ENCODE measurements around the gene CCDC93.
"Not testable (repeated sequence)": the region's sequence is repeated elsewhere in the genome, so short reads cannot be mapped to it uniquely, and the experiment has no call there.

The CCDC93 gene

DNA sequence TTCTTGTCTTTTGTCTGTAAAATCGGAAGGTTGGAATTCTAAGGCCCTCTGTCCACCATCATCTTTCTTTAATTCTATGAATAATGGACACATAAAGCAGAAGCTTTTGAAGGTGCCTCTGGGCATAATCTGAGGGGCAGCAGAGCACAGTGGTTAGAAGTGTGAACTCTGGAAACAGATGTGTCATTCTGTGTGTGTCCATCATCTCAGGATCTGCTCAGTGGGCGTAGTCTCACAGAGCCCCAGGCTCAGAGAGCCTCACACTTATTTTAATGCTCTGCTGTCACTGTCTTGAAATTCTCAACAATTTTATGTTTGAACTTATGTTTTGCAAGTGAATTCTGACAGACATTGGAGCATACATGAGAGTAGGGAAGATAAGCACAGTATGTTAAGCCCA, 31.0 kb upstream of the CCDC93 start:
- no peak for DNase-seq

DNA sequence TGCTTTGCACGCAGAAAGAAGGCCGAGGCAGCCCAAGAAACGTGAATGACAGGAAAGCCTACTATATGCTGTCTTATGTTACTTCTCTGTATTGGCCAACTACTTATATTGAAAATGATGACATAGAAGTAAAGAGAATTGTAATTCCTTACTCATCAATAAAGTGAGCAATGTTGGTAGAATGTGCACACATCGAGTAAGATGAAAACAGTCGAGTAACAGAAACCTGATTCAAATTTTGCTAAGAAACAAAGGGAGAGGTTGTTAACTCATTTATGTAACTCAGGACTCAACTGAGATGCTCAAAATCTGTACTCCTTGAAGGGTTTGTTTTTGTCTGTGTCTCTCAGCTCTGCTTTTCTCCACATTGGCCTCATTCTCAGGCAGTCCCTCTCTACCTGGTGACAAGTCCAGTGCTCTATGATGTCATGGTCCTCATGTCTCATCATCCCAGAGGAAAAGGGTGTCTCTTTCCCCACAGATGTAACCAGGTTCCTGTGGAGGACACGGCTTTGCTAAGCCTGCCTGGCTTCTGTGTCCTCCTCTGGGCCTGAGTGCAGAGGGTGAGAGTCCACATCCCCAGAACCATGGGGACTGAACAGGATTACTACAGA, 30.3 kb upstream of the CCDC93 start:
- no peak for DNase-seq

GRCh38 chr2:118040891-118041290, 27.0 kb upstream of the CCDC93 start:
- DNase-seq = no peak

- no peak for DNase-seq
These were observed 18.5 kb upstream of the CCDC93 start for GRCh38 chr2:118032169-118033013.

- DNase-seq = no peak
These were observed 17.7 kb upstream of the CCDC93 start for GRCh38 chr2:118031566-118031965.

GRCh38 chr2:118029025-118029424, 15.2 kb upstream of the CCDC93 start:
- DNase-seq = no peak

DNA sequence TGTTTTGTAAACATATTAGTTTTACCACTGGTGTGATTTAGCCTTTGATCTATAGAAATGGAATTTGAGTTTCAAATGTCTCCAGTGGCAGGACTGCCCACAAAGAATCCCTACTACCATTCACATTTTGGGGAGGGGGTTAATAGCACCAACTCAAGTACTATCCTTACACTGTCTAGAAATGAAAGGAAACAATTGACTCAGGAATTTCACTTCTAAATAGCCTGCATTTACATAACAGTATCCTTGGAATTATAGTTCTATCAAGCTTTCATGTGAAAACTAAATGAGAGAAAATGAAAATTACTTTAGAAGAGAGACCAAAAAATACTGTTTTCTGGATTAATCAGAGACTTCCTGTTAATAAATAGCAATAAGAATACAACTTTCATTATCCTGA, 7.5 kb upstream of the CCDC93 start:
- DNase-seq = no peak

- DNase-seq = no peak
These were observed 6.0 kb upstream of the CCDC93 start for GRCh38 chr2:118019821-118020220.

- DNase-seq = no peak
These were observed 3.0 kb upstream of the CCDC93 start for GRCh38 chr2:118016911-118017310.

DNA sequence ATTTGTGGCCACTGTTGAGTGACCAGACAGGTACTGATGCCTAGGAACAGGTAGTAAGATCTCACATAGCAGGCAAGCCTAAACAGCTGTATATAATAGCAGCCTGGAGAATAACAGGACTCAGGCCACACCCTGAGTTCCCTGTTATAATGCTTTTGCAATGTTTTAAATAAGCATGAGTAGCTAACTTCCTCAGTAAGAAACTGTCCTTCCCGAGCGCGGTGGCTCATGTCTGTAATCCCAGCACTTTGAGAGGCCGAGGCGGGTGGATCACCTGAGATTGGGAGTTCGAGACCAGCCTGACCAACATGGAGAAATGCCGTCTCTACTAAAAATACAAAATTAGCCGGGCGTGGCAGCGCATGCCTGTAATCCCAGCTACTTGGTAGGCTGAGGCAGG, 1.9 kb upstream of the CCDC93 start:
- not testable (repeated sequence) for DNase-seq

DNA sequence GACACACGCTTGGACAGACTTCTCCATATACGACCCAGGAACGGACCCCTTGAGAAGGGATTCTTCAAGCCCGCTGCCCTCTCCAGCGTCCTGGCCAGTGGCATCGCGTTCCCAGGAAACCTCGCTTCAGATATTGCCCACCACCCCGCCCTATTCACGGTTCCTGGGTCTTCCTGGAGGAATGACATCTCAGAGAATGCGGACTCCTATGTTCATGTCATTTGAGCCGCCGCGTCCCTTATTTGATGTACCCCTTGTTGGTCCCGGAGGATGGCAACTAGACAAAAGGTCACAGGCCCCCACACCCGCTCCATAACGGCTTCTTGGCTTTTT, 588 bp upstream of the CCDC93 start:
- DNase-seq = no peak

- peak in 2 of 4 experiments; percentile 14 to 15 for DNase-seq
These were observed 598 bp downstream of the CCDC93 start for GRCh38 chr2:118013221-118013723.

- no peak for DNase-seq
These were observed 1.1 kb downstream of the CCDC93 start for GRCh38 chr2:118012778-118013177.

GRCh38 chr2:118010473-118010872, 3.4 kb downstream of the CCDC93 start:
- no peak for DNase-seq

GRCh38 chr2:118006861-118007260, 7.0 kb downstream of the CCDC93 start:
- no peak for DNase-seq

DNA sequence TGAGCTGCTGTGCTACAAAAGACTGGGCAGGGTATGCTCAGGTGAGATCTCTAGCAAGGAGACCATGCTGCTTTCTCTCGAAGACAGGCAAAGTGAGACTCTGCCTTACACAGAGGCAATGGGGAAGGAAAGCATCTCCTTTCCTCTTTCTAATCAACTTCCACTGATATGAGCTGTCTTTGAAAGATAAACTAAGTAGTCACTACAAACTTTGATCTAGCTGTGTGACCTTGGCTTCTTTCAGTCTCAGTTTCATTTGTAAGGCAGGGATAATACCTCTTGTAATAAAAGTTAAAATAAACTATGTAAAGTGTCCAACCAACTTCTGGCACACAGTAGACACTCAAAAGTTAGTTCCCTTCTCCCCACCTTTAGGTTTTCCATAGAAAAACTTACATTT, 7.5 kb downstream of the CCDC93 start:
- no peak for DNase-seq

DNA sequence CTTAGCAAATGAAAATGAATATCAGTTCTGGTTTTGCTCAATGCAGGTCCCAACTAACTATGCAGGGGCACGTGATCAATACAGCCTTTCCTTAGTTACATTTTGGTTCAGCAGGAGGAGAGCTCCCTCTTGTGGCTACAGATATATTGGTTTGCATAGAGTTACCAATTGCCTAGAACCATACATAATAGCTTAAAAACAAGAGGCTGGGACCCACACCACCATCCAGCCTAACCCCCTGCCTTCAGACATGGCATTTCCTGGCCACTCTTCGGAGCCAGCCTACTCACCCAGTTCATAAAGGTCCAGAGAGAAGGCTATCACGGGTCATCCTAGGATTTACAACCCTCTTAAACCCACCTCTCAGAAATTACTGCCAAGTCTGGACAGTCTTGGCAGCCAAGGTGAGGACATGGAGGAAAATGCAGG, 10.5 kb downstream of the CCDC93 start:
- DNase-seq = peak in 2 of 4 experiments; percentile 7

- no peak for DNase-seq
These were observed 13.8 kb downstream of the CCDC93 start for GRCh38 chr2:118000041-118000440.

DNA sequence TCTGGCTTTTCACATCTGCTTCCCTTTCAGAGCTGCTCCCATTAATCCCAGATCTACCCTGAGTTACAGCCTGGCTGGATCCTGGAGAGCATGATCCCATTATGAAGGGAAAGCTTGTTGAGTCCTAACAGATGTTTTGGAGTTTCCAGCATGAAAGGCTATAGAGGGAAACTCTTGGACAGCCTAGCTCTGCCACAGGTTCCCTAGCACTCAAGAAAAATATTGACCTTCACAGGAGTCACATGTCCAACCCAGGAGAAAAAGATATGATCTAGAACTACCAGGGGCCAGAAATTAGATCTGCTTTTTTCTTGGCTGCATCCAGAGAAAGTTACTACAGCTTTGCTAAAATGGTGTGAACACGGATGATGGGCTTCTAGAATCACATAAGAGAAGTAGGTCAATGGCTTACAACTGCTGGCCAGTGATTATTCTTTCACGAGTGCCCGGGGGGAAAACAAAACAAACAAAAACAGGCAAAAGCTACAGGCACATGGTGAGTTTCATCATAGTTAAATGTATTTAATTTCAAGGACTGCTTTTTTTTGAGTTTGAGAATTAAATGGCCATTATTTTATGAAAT, 15.9 kb downstream of the CCDC93 start:
- no peak for DNase-seq

GRCh38 chr2:117996525-117996924, 17.3 kb downstream of the CCDC93 start:
- DNase-seq = no peak

- no peak for DNase-seq
These were observed 19.1 kb downstream of the CCDC93 start for GRCh38 chr2:117994729-117995128.

DNA sequence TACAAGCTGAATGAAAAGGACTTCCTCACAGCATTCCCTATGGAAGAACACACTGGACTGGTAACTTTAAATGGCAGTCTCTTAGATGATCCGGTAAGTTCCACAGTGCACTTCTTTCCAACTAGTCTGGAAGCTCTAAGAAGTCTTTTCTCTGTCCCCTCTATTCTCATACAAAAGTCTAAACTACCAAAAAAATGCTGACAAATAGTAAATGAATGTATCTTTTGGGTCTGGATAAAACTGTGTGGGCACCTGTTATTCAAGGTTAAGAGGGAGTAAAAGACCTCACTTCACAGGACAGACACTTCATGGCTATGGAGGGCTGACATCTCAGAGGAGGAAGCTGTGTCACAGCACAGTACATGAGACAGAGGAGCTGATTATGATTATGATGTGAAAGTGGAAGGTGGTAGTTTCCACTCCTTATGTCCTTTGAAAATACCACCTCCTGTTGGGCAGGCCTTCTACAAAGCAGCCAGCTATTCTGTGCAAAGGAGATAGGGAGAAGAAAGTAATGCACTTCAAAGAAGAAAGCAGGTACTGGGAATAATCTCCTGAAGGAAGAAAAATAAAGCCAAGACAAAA, 23.9 kb downstream of the CCDC93 start:
- no peak for DNase-seq

DNA sequence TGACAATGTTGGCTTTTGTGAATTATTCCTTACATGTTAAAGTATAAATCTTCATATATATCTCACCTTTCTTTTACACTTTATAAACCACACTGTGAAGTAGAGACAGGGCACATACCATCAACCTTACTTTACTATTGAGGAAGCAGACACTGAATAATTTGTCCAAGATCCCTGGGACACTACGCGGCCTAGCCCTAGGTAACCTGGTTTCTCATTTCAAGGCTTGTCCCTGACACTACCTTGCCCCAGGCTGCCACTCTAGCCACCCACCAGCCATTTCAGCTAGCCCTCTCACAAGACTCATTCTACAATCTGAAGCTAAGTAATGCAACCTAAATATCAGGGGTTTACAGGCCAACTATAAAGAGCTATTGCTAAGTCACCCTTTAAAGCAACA, 26.7 kb downstream of the CCDC93 start:
- DNase-seq = no peak

- no peak for DNase-seq
These were observed 28.8 kb downstream of the CCDC93 start for GRCh38 chr2:117985092-117985491.

All from activated CD4-positive, CD25-positive, alpha-beta regulatory T cell (primary cell).